ENCODE data around the gene CLDN9.

- TF ChIP-seq TAF1 (IDR thresholded peaks at IDR 0.05; ENCODE audit: low read depth, low read length) (no peak), POLR2AphosphoS5 (IDR thresholded peaks at IDR 0.05; ENCODE audit: low read depth, low read length) (no peak), POLR2A (IDR thresholded peaks at IDR 0.05; ENCODE audit: low read depth, low read length) (no peak)
Measured at GRCh38 chr16:3000540-3000939, 12.2 kb upstream of the CLDN9 start.
